Measurements from ENCODE around the gene WDR18.

GRCh38 chr19:1000591-1001537, 16.7 kb downstream of the WDR18 start:
- TF ChIP-seq CTCF (IDR thresholded peaks at IDR 0.05) (no peak), EZH2 (IDR thresholded peaks at IDR 0.05) (peak; percentile 39), EZH2phosphoT487 (IDR thresholded peaks at IDR 0.05) (no peak)

Data from neural progenitor cell (in vitro differentiated cells).